AG04450 (cell line): ENCODE results near the gene MAJIN. TPM values are rescaled to one million over a fixed set of nuclear protein-coding genes. Genes with fewer than 3 reads are reported as not detected.

Experiments used
- CTCF ChIA-PET: fragments of 300-600, 350-600 bp; formaldehyde crosslinking; extraction: SDS; loops from one replicate; lab custom pipeline; 2022; ENCODE audit warnings: antibody characterized with exemption, inconsistent platforms; lab: Charles Lee
- POLR2A ChIA-PET: fragments of 350-600 bp; formaldehyde crosslinking; extraction: SDS; loops from one replicate; lab custom pipeline; 2021; ENCODE audit warnings: antibody characterized with exemption, inconsistent platforms; lab: Yijun Ruan, JAX
- DNase-seq: peaks from one replicate; pipeline ENCODE4 v3.0.0-alpha.2; 2011; ENCODE audit warnings: low read depth, low spot score
- H3K27ac ChIP-seq: one replicate; pipeline ENCODE4 v1.5.1; 2012; ENCODE audit warnings: low read depth, low read length, control low read depth
- H3K27me3 ChIP-seq: one replicate; pipeline ENCODE4 v1.6.0; 2012; ENCODE audit warnings: low read length; ENCODE audit not compliant: control insufficient read depth, insufficient read depth
- H3K4me3 ChIP-seq: 2 replicates; pipeline ENCODE4 v1.5.1; 2011; ENCODE audit warnings: mild to moderate bottlenecking, low read depth, low read length, control low read depth
- H3K9me3 ChIP-seq: 2 replicates; pipeline ENCODE4 v1.5.1; 2012; ENCODE audit warnings: low read length; ENCODE audit not compliant: control insufficient read depth, insufficient read depth
- polyA plus RNA-seq: library from polyadenylated mRNA; depleted of rRNA; stranded (reverse); fragments of >200 nt; gene quantifications from 2 replicates; pipeline ENCODE4 v1.2.3, GENCODE V29; 2011
- TF ChIP-seq, protein P1 (sequence below): IDR thresholded peaks from 2 replicates; pipeline ENCODE4 v1.5.1; 2011; ENCODE audit warnings: low read depth, low read length, control low read depth, inconsistent platforms

The MAJIN gene
- polyA plus RNA-seq, 1 experiment = not detected

GRCh38 chr11:64996327-64996709 lies 24.4 kb upstream of the MAJIN start:
- Histone ChIP-seq H3K4me3 (peak overlapping the region; percentile 58), H3K27me3 (no peaks in the 10 kb centered on the region), H3K27ac (no peak overlapping the region), H3K9me3 (no peaks in the 10 kb centered on the region)
- POLR2A ChIA-PET = no interaction called here
- TF ChIP-seq, protein P1, sequence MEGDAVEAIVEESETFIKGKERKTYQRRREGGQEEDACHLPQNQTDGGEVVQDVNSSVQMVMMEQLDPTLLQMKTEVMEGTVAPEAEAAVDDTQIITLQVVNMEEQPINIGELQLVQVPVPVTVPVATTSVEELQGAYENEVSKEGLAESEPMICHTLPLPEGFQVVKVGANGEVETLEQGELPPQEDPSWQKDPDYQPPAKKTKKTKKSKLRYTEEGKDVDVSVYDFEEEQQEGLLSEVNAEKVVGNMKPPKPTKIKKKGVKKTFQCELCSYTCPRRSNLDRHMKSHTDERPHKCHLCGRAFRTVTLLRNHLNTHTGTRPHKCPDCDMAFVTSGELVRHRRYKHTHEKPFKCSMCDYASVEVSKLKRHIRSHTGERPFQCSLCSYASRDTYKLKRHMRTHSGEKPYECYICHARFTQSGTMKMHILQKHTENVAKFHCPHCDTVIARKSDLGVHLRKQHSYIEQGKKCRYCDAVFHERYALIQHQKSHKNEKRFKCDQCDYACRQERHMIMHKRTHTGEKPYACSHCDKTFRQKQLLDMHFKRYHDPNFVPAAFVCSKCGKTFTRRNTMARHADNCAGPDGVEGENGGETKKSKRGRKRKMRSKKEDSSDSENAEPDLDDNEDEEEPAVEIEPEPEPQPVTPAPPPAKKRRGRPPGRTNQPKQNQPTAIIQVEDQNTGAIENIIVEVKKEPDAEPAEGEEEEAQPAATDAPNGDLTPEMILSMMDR = no peak
- DNase-seq = no peak
- CTCF ChIA-PET = interaction anchor here (0.8 to 2.4 kb wide), 8 partner anchors 10 to 152 kb away, joined by 3 to 23 read pairs (median 4); partner anchors contain the start of genes ARL2, CDC42BPG and MAJIN

DNA sequence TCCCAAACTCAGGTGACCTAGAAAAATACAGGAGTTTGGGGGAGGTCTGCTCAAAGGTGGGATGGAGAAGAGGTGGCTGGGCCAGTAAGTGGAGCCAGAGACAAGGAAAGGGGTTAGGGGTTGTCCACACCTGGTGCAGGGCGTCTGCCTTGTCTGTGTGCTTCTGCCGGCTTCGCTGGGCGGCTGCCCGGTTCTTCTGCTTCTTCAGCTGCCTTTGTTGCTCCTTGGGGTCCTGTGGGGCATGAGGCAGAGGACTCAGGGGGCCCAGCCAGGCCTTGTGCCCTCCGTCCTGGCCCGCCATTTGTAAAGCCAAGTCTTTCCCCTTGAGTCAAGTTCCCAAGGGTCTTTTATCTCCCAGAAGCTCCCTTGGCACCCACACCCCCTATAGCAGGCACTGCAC lies 22.4 kb upstream of the MAJIN start:
- POLR2A ChIA-PET = no interaction called here
- CTCF ChIA-PET = no interaction called here

GRCh38 chr11:64990222-64990923 lies 18.5 kb upstream of the MAJIN start:
- H3K27ac ChIP-seq = no peak overlapping the region
- ChIA-PET CTCF (no interaction called here), POLR2A (no interaction called here)
- peaks cover 2% of the 10 kb centered on the region for H3K27me3 ChIP-seq
- H3K4me3 ChIP-seq = no peak overlapping the region
- no peak for DNase-seq
- H3K9me3 ChIP-seq = no peaks in the 10 kb centered on the region; the same call in 1 of the 2 replicates
- TF ChIP-seq, protein P1 = no peak

More for the DNA sequence above, 22.4 kb upstream of the MAJIN start:
- Histone ChIP-seq H3K4me3 (no peak overlapping the region), H3K27ac (no peak overlapping the region), H3K27me3 (no peaks in the 10 kb centered on the region), H3K9me3 (no peaks in the 10 kb centered on the region; the same call in 1 of the 2 replicates)
- DNase-seq = no peak
- TF ChIP-seq, protein P1 = no peak

GRCh38 chr11:64989416-64989815 lies 17.5 kb upstream of the MAJIN start:
- no peak overlapping the region for H3K27ac ChIP-seq
- CTCF ChIA-PET = no interaction called here
- TF ChIP-seq, protein P1 = no peak

More at GRCh38 chr11:64989416-64989815, 17.5 kb upstream of the MAJIN start:
- H3K4me3 ChIP-seq = no peak overlapping the region
- H3K27me3 ChIP-seq = peaks cover 2% of the 10 kb centered on the region
- H3K9me3 ChIP-seq = no peaks in the 10 kb centered on the region; the same call in 1 of the 2 replicates
- DNase-seq = no peak
- POLR2A ChIA-PET = no interaction called here
